Astrocyte of the spinal cord (primary cell): ENCODE data around the gene ARID5B.

Experiments
- DNase-seq: peaks from one replicate; pipeline ENCODE4 v3.0.0; 2011; ENCODE audit warnings: low read depth, low spot score
- H3K4me3 ChIP-seq: 2 replicates; pipeline ENCODE4 v1.5.1; 2011; ENCODE audit warnings: low read depth, mild to moderate bottlenecking, low read length, moderate library complexity
- CTCF ChIP-seq: IDR thresholded peaks from 2 replicates; pipeline ENCODE4 v1.5.1; 2012; ENCODE audit warnings: low read depth, mild to moderate bottlenecking, low read length, inconsistent platforms
- in situ Hi-C: cut with HindIII; loops from 2 replicates; pipeline ENCODE4 v1.10.0; 2017; ENCODE audit warnings: low sequenced_read_pairs

Gene ARID5B

GRCh38 chr10:61978965-61979364 is 77.5 kb downstream of the ARID5B start:
- in situ Hi-C loops = no loop called here
- no peak for DNase-seq
- no peak overlapping the region for H3K4me3 ChIP-seq
- TF ChIP-seq CTCF = peak; percentile 3

- no peak overlapping the region for H3K4me3 ChIP-seq
- DNase-seq = no peak
- no peak for TF ChIP-seq CTCF
- in situ Hi-C loops = no loop called here
Measured at GRCh38 chr10:61981460-61981859, 80.0 kb downstream of the ARID5B start.

GRCh38 chr10:61983255-61983654 is 81.8 kb downstream of the ARID5B start:
- H3K4me3 ChIP-seq = no peak overlapping the region
- in situ Hi-C loops = no loop called here
- no peak for TF ChIP-seq CTCF
- no peak for DNase-seq

- in situ Hi-C loops = no loop called here
Measured at GRCh38 chr10:61984803-61985418, 83.4 kb downstream of the ARID5B start.

GRCh38 chr10:61985715-61986114 is 84.2 kb downstream of the ARID5B start:
- in situ Hi-C loops = no loop called here
- no peak for DNase-seq
- H3K4me3 ChIP-seq = no peak overlapping the region
- TF ChIP-seq CTCF = no peak

More at GRCh38 chr10:61984803-61985418, 83.4 kb downstream of the ARID5B start:
- TF ChIP-seq CTCF = no peak
- H3K4me3 ChIP-seq = no peak overlapping the region
- no peak for DNase-seq

- in situ Hi-C loops = no loop called here
- H3K4me3 ChIP-seq = no peak overlapping the region
- TF ChIP-seq CTCF = no peak
- DNase-seq = no peak
Measured at GRCh38 chr10:61986382-61986781, 84.9 kb downstream of the ARID5B start.
